NCI-H526 treated with DMSO at 0.1 percent for 48 hours (cell line): ENCODE data around the gene DAB2IP.
A peak's percentile ranks its signal among the peaks of the same experiment; 100 is the strongest.

Source experiments
- DNase-seq: peaks from one replicate; lab custom pipeline; 2025; lab: John Stamatoyannopoulos, UW

Gene DAB2IP

GRCh38 chr9:121818016-121818661 lies 166.7 kb downstream of the DAB2IP start:
- DNase-seq = no peak

- DNase-seq = no peak
Measured at GRCh38 chr9:121818841-121819427, 167.5 kb downstream of the DAB2IP start.

GRCh38 chr9:121819428-121820231 lies 168.2 kb downstream of the DAB2IP start:
- DNase-seq = peak; percentile 71

DNA sequence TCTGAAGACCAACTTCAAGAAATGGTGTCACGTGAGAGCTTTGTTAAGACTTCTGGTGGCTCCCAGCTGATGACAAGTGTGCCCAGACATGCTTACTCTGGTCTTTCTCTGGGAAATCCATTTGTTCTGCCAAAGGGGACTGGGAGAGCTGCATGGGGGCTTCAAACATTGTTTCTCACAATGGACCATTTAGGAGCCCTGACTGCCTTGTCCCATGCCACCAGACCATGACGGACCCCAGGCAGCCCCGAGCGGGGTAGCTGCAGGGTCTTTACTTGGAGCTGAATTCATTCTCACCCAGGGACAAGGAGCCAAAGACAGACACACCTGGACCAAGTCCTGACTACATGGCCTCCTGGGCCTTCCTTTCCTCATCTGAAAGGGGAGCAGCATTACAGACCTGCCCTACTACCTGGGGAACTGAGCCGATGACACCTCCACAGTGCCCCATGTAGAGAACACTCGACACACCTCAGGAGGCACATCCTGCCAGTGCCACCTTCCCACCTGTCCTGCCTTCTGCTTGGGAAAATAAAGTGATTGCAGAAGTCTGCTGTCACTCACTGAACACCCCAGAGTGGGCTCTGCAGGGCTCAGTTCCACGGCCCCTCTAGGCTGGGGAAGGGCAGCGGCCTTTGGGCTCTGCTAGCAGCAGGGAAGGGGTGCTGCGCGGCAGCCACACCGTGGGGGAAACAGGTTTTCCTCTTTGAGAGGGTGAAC lies 169.0 kb downstream of the DAB2IP start:
- DNase-seq = no peak

- DNase-seq = no peak
Measured at GRCh38 chr9:121821326-121821725, 169.9 kb downstream of the DAB2IP start.

GRCh38 chr9:121822093-121823085 lies 171.0 kb downstream of the DAB2IP start:
- no peak for DNase-seq

- DNase-seq = no peak
Measured at GRCh38 chr9:121823451-121824169, 172.2 kb downstream of the DAB2IP start.

GRCh38 chr9:121824651-121825030 lies 173.2 kb downstream of the DAB2IP start:
- no peak for DNase-seq

DNA sequence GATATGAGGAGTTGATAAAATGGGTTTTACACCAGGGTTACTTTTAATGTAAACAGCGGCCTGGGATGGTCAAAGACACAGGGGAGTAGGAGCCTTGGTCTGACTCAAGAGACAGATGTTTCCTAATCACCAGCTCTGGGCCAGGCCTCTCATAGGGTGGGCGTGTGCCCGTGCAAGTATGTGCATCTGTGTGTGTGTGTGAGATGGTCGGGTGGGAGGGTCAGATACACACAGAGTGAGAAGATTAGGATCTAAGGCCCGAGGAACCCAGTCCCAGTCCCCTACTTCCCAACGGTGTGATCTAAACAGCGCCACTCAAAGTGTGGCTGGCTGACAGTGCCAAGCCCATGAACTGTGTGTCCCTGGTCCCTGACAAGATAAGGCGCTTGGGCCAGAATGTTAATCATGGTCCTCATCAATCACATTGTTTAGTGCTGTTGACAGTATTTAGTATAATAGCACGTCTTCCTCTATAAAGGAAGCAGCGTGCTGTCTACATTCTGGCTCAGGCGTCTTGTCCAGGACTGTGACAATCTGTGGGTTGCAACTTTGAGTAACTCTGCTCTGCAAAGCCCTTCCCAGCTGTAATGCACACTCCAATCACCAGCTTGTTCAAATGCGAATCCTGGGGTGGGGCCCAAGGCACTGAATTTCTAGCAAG lies 173.7 kb downstream of the DAB2IP start:
- DNase-seq = no peak

DNA sequence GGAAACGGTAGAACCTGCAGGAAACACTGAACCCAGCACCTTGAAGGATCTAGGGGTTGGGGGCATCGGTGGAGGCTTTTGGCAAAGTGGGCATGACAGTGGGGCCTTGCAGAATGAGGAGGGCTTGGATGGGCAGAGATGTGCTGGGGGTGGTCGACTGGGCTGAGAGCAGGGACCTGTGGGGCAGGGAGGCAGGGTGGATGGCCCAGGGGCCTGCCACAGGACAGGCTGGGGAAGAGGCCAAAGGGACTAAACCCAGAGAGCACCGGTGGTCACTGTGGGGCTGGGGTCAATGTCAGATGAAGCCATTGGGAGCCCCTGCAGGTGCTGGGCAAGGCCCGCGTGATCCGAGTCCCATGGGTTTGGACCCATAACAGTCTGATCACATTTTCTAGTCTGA lies 175.3 kb downstream of the DAB2IP start:
- DNase-seq = no peak

- no peak for DNase-seq
Measured at GRCh38 chr9:121827251-121827967, 176.0 kb downstream of the DAB2IP start.

GRCh38 chr9:121830441-121831140 lies 179.2 kb downstream of the DAB2IP start:
- no peak for DNase-seq

DNA sequence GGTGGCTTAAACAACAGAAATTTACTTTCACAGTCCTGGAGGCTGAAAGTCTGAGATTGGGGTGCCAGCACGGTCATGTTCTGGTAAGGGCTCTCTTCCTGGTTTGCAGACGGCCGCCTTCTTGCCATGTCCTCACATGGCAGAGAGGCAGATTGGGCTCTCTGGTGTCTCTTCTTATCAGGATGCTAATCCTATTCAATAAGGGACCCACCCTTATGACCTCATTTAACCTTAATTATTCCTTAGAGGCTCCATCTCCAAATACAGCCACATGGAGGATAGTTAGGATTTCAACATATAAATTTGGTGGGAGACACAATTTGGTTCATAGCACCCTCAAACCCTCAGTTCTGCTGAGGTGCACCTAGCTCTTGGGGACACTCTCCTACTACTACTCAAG lies 180.4 kb downstream of the DAB2IP start:
- no peak for DNase-seq

DNA sequence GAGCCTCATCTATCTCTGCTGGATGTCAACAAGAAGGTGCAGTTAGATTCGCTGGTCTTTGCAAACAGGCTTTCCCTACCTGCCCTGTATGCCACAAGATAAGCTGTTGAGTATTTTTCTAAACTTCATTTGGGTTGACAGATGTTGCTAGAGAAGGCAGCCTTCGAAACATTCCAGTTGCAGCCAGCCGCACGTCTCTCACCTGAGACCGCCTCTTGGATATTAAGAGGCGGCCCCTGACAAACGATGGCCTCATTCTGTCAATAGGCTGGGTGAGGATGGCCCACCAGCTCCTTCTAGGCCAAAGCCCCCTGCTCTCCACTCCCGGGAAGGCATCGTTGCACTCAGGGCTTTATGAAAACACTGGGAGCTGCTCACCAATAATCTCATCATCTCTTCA lies 181.6 kb downstream of the DAB2IP start:
- DNase-seq = no peak
